HCT116 (cell line): ENCODE data around the gene TLE7. TPM values are rescaled to one million over a fixed set of nuclear protein-coding genes. Genes with fewer than 3 reads are reported as not detected.

Experiments used
- ATAC-seq: fragments of 200-7000 bp; cut with Tn5 transposase; 2 replicates; pipeline ENCODE4 v1.9.1; 2020; ENCODE audit warnings: mild to moderate bottlenecking, moderate library complexity
- BruUV-seq: library from RNA; stranded (reverse); fragments of 400-500 nt; replicated peaks from 2 replicates; lab custom pipeline; 2021; lab: Mats Ljungman, UMichigan
- CTCF ChIA-PET: fragments of 300-600 bp; sonication (Branson Sonifier 250); formaldehyde crosslinking; loops from one replicate; lab custom pipeline; 2021; ENCODE audit warnings: antibody characterized with exemption; lab: Charles Lee
- POLR2A ChIA-PET: fragments of 300-600, 350-600 bp; sonication (Branson Sonifier 250); formaldehyde crosslinking; loops from one replicate; lab custom pipeline; 2021; ENCODE audit warnings: antibody characterized with exemption; lab: Charles Lee
- RAD21 ChIA-PET, 2 experiments: fragments of 300-600 bp; sonication (Branson Sonifier 250); formaldehyde crosslinking; loops; one replicate each; lab custom pipeline; 2023; ENCODE audit warnings: low total read pairs in 2 of 2; ENCODE audit not compliant: uncharacterized antibody in 2 of 2, unreplicated experiment in 2 of 2, low non-redundant PET in 1 of 2; lab: Charles Lee
- DNase-seq: peaks from one replicate; pipeline ENCODE4 v3.0.0-alpha.2; 2010; ENCODE audit warnings: low read depth, low spot score
- H2AFZ ChIP-seq: fragments of 200-600 bp; shearing (Covaris generic), sonication (generic); 2 replicates; pipeline ENCODE4 v1.6.1; 2017; ENCODE audit warnings: low read depth, mixed run types, mixed read lengths, antibody characterized with exemption, low read length; ENCODE audit not compliant: poor library complexity, severe bottlenecking
- H3K27ac ChIP-seq: 2 replicates; pipeline ENCODE4 v1.5.1; 2012; ENCODE audit warnings: low read depth, low read length
- H3K27me3 ChIP-seq: fragments of 200-600 bp; sonication (generic); 2 replicates; pipeline ENCODE4 v1.6.1; 2016; ENCODE audit warnings: mixed run types, low read length, mixed read lengths; ENCODE audit not compliant: insufficient read depth
- H3K36me3 ChIP-seq, 2 experiments: fragments of 200-500 bp in 1 of 2; fragments of 200-600 bp in 1 of 2; sonication (Bioruptor generic) in 1 of 2; sonication (generic) in 1 of 2; 2 replicates each; pipeline versions ENCODE4 v1.5.1 to v1.6.1; 2014 to 2016; ENCODE audit warnings: low read length in 2 of 2, inconsistent platforms in 1 of 2, mixed read lengths in 1 of 2, mixed run types in 1 of 2; ENCODE audit not compliant: insufficient read depth in 2 of 2, control insufficient read depth in 1 of 2
- H3K4me1 ChIP-seq, 2 experiments: fragments of 200-600 bp in 1 of 2; sonication (generic) in 1 of 2; 2 replicates each; pipeline versions ENCODE4 v1.5.1 to v1.6.1; 2012 to 2017; ENCODE audit warnings: low read length in 2 of 2, inconsistent platforms in 1 of 2, mild to moderate bottlenecking in 1 of 2, mixed read lengths in 1 of 2, mixed run types in 1 of 2, moderate library complexity in 1 of 2; ENCODE audit not compliant: insufficient read depth in 2 of 2, control insufficient read depth in 1 of 2
- H3K4me2 ChIP-seq: fragments of 200-600 bp; sonication (generic); 2 replicates; pipeline ENCODE4 v1.6.1; 2017; ENCODE audit warnings: mixed run types, low read length, mixed read lengths
- H3K4me3 ChIP-seq, 2 experiments: fragments of 200-600 bp in 1 of 2; sonication (generic) in 1 of 2; replicated peaks in 1 of 2; 2 replicates each; pipeline ENCODE4 v1.5.1; 2011 to 2016; ENCODE audit warnings: low read length in 2 of 2, control low read depth in 1 of 2, low read depth in 1 of 2, mild to moderate bottlenecking in 1 of 2, mixed read lengths in 1 of 2, mixed run types in 1 of 2
- H3K79me2 ChIP-seq: fragments of 200-600 bp; sonication (generic); 2 replicates; pipeline ENCODE4 v1.6.1; 2017; ENCODE audit warnings: mild to moderate bottlenecking, mixed run types, low read length, moderate library complexity, mixed read lengths; ENCODE audit not compliant: insufficient read depth
- H3K9ac ChIP-seq: fragments of 200-600 bp; sonication (generic); 2 replicates; pipeline ENCODE4 v1.6.1; 2016; ENCODE audit warnings: low read length, mixed read lengths
- H3K9me2 ChIP-seq: fragments of 200-600 bp; sonication (generic), shearing (Covaris generic); 2 replicates; pipeline ENCODE4 v1.6.1; 2017; ENCODE audit warnings: mixed run types, mild to moderate bottlenecking, moderate library complexity; ENCODE audit not compliant: insufficient read depth
- H3K9me3 ChIP-seq, 2 experiments: fragments of 200-500 bp in 1 of 2; fragments of 200-600 bp in 1 of 2; sonication (Bioruptor generic) in 1 of 2; sonication (generic) in 1 of 2; 2 replicates each; pipeline ENCODE4 v1.6.1; 2014 to 2017; ENCODE audit warnings: low read length in 2 of 2, mixed read lengths in 2 of 2, inconsistent platforms in 1 of 2, low read depth in 1 of 2, mild to moderate bottlenecking in 1 of 2, mixed run types in 1 of 2, moderate library complexity in 1 of 2; ENCODE audit not compliant: control insufficient read depth in 1 of 2, insufficient read depth in 1 of 2
- H4K20me1 ChIP-seq: fragments of 200-600 bp; sonication (generic), shearing (Covaris generic); 2 replicates; pipeline ENCODE4 v1.6.1; 2017; ENCODE audit warnings: mixed run types, mild to moderate bottlenecking, moderate library complexity; ENCODE audit not compliant: insufficient read depth
- ATF3 ChIP-seq: IDR thresholded peaks from 2 replicates; pipeline ENCODE4 v1.6.1; 2012
- CBX3 ChIP-seq: IDR thresholded peaks from 2 replicates; pipeline ENCODE4 v1.6.1; 2012; ENCODE audit warnings: low read depth
- CEBPB ChIP-seq: IDR thresholded peaks from 2 replicates; pipeline ENCODE4 v1.6.1; 2012; ENCODE audit warnings: low read depth
- CTCF ChIP-seq, 3 experiments: fragments of 200-600 bp in 1 of 3; sonication (generic) in 1 of 3; IDR thresholded peaks in 2 of 3; conservative IDR thresholded peaks in 1 of 3; 2 replicates each; pipeline ENCODE4 v1.5.1; 2012 to 2017; ENCODE audit warnings: low read depth in 2 of 3, low read length in 2 of 3, antibody characterized with exemption in 1 of 3, borderline replicate concordance in 1 of 3, control low read depth in 1 of 3, mild to moderate bottlenecking in 1 of 3, mixed read lengths in 1 of 3, mixed run types in 1 of 3, moderate library complexity in 1 of 3; ENCODE audit not compliant: insufficient read depth in 1 of 3
- EGR1 ChIP-seq: IDR thresholded peaks from 2 replicates; pipeline ENCODE4 v1.6.1; 2012; ENCODE audit warnings: low read depth
- ELF1 ChIP-seq: IDR thresholded peaks from 2 replicates; pipeline ENCODE4 v1.6.1; 2012; ENCODE audit warnings: low read depth, borderline replicate concordance
- EZH2 ChIP-seq: fragments of 200-600 bp; sonication (generic); IDR thresholded peaks from 2 replicates; pipeline ENCODE4 v1.6.1; 2017; ENCODE audit warnings: antibody characterized with exemption, mixed run types
- FOSL1 ChIP-seq: IDR thresholded peaks from 2 replicates; pipeline ENCODE4 v1.6.1; 2012; ENCODE audit warnings: low read depth
- MAX ChIP-seq: IDR thresholded peaks from 2 replicates; pipeline ENCODE4 v1.6.1; 2012
- POLR2A ChIP-seq: IDR thresholded peaks from 2 replicates; pipeline ENCODE4 v1.7.0; 2011; ENCODE audit warnings: borderline replicate concordance; ENCODE audit not compliant: insufficient read depth, insufficient read length; ENCODE audit errors: extremely low read depth
- POLR2AphosphoS5 ChIP-seq: IDR thresholded peaks from 2 replicates; pipeline ENCODE4 v1.6.1; 2011; ENCODE audit warnings: mild to moderate bottlenecking, low read depth, low read length, moderate library complexity
- RAD21 ChIP-seq: IDR thresholded peaks from 2 replicates; pipeline ENCODE4 v1.6.1; 2012; ENCODE audit warnings: low read depth, mild to moderate bottlenecking
- REST ChIP-seq: IDR thresholded peaks from 2 replicates; pipeline ENCODE4 v1.6.1; 2012; ENCODE audit warnings: low read depth
- SIN3A ChIP-seq: IDR thresholded peaks from 2 replicates; pipeline ENCODE4 v1.6.1; 2012; ENCODE audit warnings: low read depth
- SP1 ChIP-seq: IDR thresholded peaks from 2 replicates; pipeline ENCODE4 v1.6.1; 2012; ENCODE audit warnings: low read depth
- SRF ChIP-seq: IDR thresholded peaks from 2 replicates; pipeline ENCODE4 v1.6.1; 2012; ENCODE audit warnings: low read depth
- ZBTB33 ChIP-seq: IDR thresholded peaks from 2 replicates; pipeline ENCODE4 v1.6.1; 2011; ENCODE audit warnings: mild to moderate bottlenecking, low read length, moderate library complexity; ENCODE audit not compliant: insufficient replicate concordance; ENCODE audit errors: extremely low read depth
- ZFX ChIP-seq: fragments of 450-650 bp; IDR thresholded peaks from 2 replicates; pipeline ENCODE4 v1.6.1; 2017
- ZNF274 ChIP-seq: fragments of 200-500 bp; sonication (Bioruptor generic); IDR thresholded peaks from 2 replicates; pipeline ENCODE4 v1.6.1; 2014; ENCODE audit warnings: mild to moderate bottlenecking, low read depth, low read length, inconsistent platforms
- intact Hi-C: fragments of 100-400 bp; cut with micrococcal nuclease; formaldehyde crosslinking; loops from 2 replicates; pipeline ENCODE4 v1.10.0; 2022
- total RNA-seq: library from RNA; stranded (reverse); gene quantifications from one replicate; pipeline ENCODE4 v1.2.1, GENCODE V29; 2021; ENCODE audit not compliant: unreplicated experiment

TLE7 gene
- total RNA-seq, 1 experiment from 2014 or later: not detected

- ChIA-PET POLR2A (no interaction called here), CTCF (interaction anchor here (1.0 kb wide), 1 partner anchor 20 kb away, joined by 3 read pairs; no protein-coding TSS in a partner anchor)
- no peak for ATAC-seq
- Histone ChIP-seq H2AFZ (no peak overlapping the region), H3K4me3 (no peak overlapping the region), H3K4me2 (no peak overlapping the region), H3K9me2 (no peaks in the 10 kb centered on the region)
- TF ChIP-seq CEBPB: no peak
- no peak for TF ChIP-seq SRF
- no peak for TF ChIP-seq ZBTB33
- no peak for TF ChIP-seq ZFX
- no peak for TF ChIP-seq ELF1
- no peak for TF ChIP-seq SP1
- TF ChIP-seq MAX: no peak
- TF ChIP-seq POLR2A: no peak
- no peak for TF ChIP-seq SIN3A
- TF ChIP-seq RAD21: no peak
- TF ChIP-seq CBX3: no peak
- TF ChIP-seq REST: no peak
- TF ChIP-seq FOSL1: no peak
- TF ChIP-seq ZNF274: no peak
- no peak for TF ChIP-seq EGR1
- TF ChIP-seq ATF3: no peak
- no peak for TF ChIP-seq POLR2AphosphoS5
- TF ChIP-seq CTCF (IDR thresholded peaks at IDR 0.05 in 2 of 3, conservative IDR thresholded peaks at IDR 0.05 in 1 of 3; ENCODE audit: borderline replicate concordance in 1 of 3, insufficient read depth in 1 of 3, low read depth in 2 of 3, low read length in 2 of 3): no peak
- TF ChIP-seq EZH2: no peak
- TF ChIP-seq, all 23 proteins: peak for 0
- Histone ChIP-seq H3K79me2 (no peaks in the 10 kb centered on the region), H3K36me3 (no peaks in the 10 kb centered on the region), H3K27ac (no peak overlapping the region), H3K9me3 (no peaks in the 10 kb centered on the region), H4K20me1 (no peaks in the 10 kb centered on the region), H3K9ac (no peak overlapping the region), H3K27me3 (no peaks in the 10 kb centered on the region), H3K4me1 (no peaks in the 10 kb centered on the region)
- RAD21 ChIA-PET: interaction anchor here in 1 of 2 experiments (0.7 kb wide), 1 partner anchor 49 kb away, joined by 3 read pairs; no protein-coding TSS in a partner anchor
- intact Hi-C loops: no loop called here
- DNase-seq: no peak
- BruUV-seq: no TSS peak
These were observed 54.6 kb downstream of the TLE7 start for GRCh38 chr16:71387045-71387871.
